GM12878 (cell line): ENCODE measurements around the gene ESRRG. TPM values are rescaled to one million over a fixed set of nuclear protein-coding genes. Genes with fewer than 3 reads are reported as not detected.

ENCODE experiments used
- ATAC-seq: fragments of 200-7000 bp; cut with Tn5 transposase; 3 replicates; pipeline ENCODE4 v1.9.1; 2020; ENCODE audit warnings: mild to moderate bottlenecking, moderate library complexity
- BruUV-seq: library from RNA; stranded (reverse); fragments of 400-500 nt; replicated peaks from 2 replicates; lab custom pipeline; 2021; lab: Mats Ljungman, UMichigan
- CTCF ChIA-PET: fragments of 300-600 bp; sonication (Branson Sonifier 250); formaldehyde crosslinking; extraction: SDS; loops from one replicate; lab custom pipeline; 2021; ENCODE audit warnings: inconsistent platforms; lab: Yijun Ruan, JAX
- POLR2A ChIA-PET: fragments of 350-600 bp; formaldehyde crosslinking; extraction: SDS; loops from one replicate; lab custom pipeline; 2021; ENCODE audit warnings: inconsistent platforms; lab: Charles Lee
- RAD21 ChIA-PET: fragments of 300-600 bp; sonication (Branson Sonifier 250); formaldehyde crosslinking; loops from one replicate; lab custom pipeline; 2023; ENCODE audit warnings: antibody characterized with exemption; ENCODE audit not compliant: unreplicated experiment; lab: Charles Lee
- SMC1A ChIA-PET: fragments of 300-600 bp; sonication (Branson Sonifier 250); formaldehyde crosslinking; loops from one replicate; lab custom pipeline; 2023; ENCODE audit not compliant: unreplicated experiment, uncharacterized antibody; lab: Charles Lee
- DNase-seq: peaks from one replicate; pipeline ENCODE4 v3.0.0-alpha.2; 2011; ENCODE audit warnings: low read depth, low spot score
- FAIRE-seq: peaks from 3 replicates; lab custom pipeline; 2011; peaks lifted over from hg19 to GRCh38; lab: Jason Lieb, UNC
- H2AFZ ChIP-seq: 2 replicates; pipeline ENCODE4 v1.6.0; 2011; ENCODE audit warnings: low read depth, low read length, control low read depth; ENCODE audit not compliant: control insufficient read depth
- H3K27ac ChIP-seq: 2 replicates; pipeline ENCODE4 v1.5.1; 2011; ENCODE audit warnings: control low read depth; ENCODE audit not compliant: control insufficient read depth, insufficient read depth
- H3K27me3 ChIP-seq, 2 experiments: replicated peaks in 1 of 2; 2 replicates each; pipeline versions ENCODE4 v1.6.0 to v1.6.1; 2011; ENCODE audit warnings: low read length in 1 of 2; ENCODE audit not compliant: control insufficient read depth in 2 of 2, insufficient read depth in 2 of 2
- H3K36me3 ChIP-seq, 2 experiments: 2 replicates each; pipeline ENCODE4 v1.5.1; 2011; ENCODE audit warnings: low read length in 1 of 2; ENCODE audit not compliant: control insufficient read depth in 2 of 2, insufficient read depth in 2 of 2
- H3K4me1 ChIP-seq: 2 replicates; pipeline ENCODE4 v1.6.1; 2011; ENCODE audit warnings: mild to moderate bottlenecking, low read length, moderate library complexity, mixed read lengths; ENCODE audit not compliant: control insufficient read depth, insufficient read depth
- H3K4me2 ChIP-seq: 2 replicates; pipeline ENCODE4 v1.6.0; 2011; ENCODE audit warnings: control low read depth; ENCODE audit not compliant: control insufficient read depth, insufficient read depth
- H3K4me3 ChIP-seq: fragments of 200-600 bp; sonication (generic); 2 replicates; pipeline ENCODE4 v1.5.1; 2016
- H3K79me2 ChIP-seq: 2 replicates; pipeline ENCODE4 v1.6.0; 2011; ENCODE audit warnings: low read length; ENCODE audit not compliant: control insufficient read depth, insufficient read depth
- H3K9ac ChIP-seq: 2 replicates; pipeline ENCODE4 v1.8.0; 2011; ENCODE audit warnings: low read length, control low read depth, mixed read lengths; ENCODE audit not compliant: control insufficient read depth, insufficient read depth
- H3K9me3 ChIP-seq: replicated peaks from 3 replicates; pipeline ENCODE4 v1.5.1; 2011; ENCODE audit warnings: mild to moderate bottlenecking, low read length; ENCODE audit not compliant: control insufficient read depth, insufficient read depth
- H4K20me1 ChIP-seq: 2 replicates; pipeline ENCODE4 v1.6.0; 2011; ENCODE audit not compliant: control insufficient read depth, insufficient read depth
- KAT2A ChIP-seq: conservative IDR thresholded peaks from 2 replicates; pipeline ENCODE4 v1.6.1; 2011; ENCODE audit warnings: low read depth, low read length; ENCODE audit not compliant: control insufficient read depth
- MTA3 ChIP-seq: IDR thresholded peaks from 2 replicates; pipeline ENCODE4 v1.6.1; 2012; ENCODE audit warnings: low read length, inconsistent platforms, borderline replicate concordance
- NR2C1 ChIP-seq: fragments of 450-650 bp; IDR thresholded peaks from 2 replicates; pipeline ENCODE4 v1.6.1; 2017; ENCODE audit warnings: antibody characterized with exemption, mild to moderate bottlenecking, moderate library complexity
- SUZ12 ChIP-seq: fragments of 200-600 bp; sonication (generic); IDR thresholded peaks from one replicate; pipeline ENCODE4 v1.6.1; 2018; ENCODE audit warnings: antibody characterized with exemption, mild to moderate bottlenecking; ENCODE audit not compliant: unreplicated experiment
- TAF1 ChIP-seq: IDR thresholded peaks from 2 replicates; pipeline ENCODE4 v1.6.1; 2011; ENCODE audit warnings: mild to moderate bottlenecking, low read depth, low read length, borderline replicate concordance
- USF1 ChIP-seq: IDR thresholded peaks from 2 replicates; pipeline ENCODE4 v1.6.1; 2011; ENCODE audit warnings: borderline replicate concordance, low read depth, mild to moderate bottlenecking, moderate library complexity, mixed read lengths, low read length; ENCODE audit not compliant: insufficient read depth; ENCODE audit errors: extremely low read length
- WGBS: methylation state at CpG from one replicate; pipeline ENCODE4 v1.1.6; 2016; ENCODE audit warnings: low lambda C conversion rate; ENCODE audit not compliant: insufficient replicate concordance, insufficient coverage; ENCODE audit errors: missing lambda C conversion rate; 5-methylcytosine and 5-hydroxymethylcytosine counted together
- in situ Hi-C: fragments of 300-500 bp; cut with MboI; formaldehyde crosslinking; loops from 9 replicates; pipeline ENCODE4 v1.14.3; 2018; ENCODE audit warnings: mixed read lengths
- intact Hi-C: fragments of 100-400 bp; cut with micrococcal nuclease; formaldehyde crosslinking; loops from one replicate; pipeline ENCODE4 v1.14.2; 2022; ENCODE audit not compliant: unreplicated experiment
- polyA plus RNA-seq, 11 experiments: library from polyadenylated mRNA; depleted of rRNA in 4 of 11; unstranded in 6 of 11; stranded (reverse) in 5 of 11; fragments of >200 nt; fragmentation: Nextera tagmentation in 4 of 11; fragmentation: Illumina TruSeq in 1 of 11; extraction: Ambion mirVana in 4 of 11; extraction: Trizol in 1 of 11; gene quantifications; 1 replicate in 1 of 11; 2 replicates in 10 of 11; pipeline versions ENCODE4 v1.2.1 to v1.2.3, GENCODE V29; 2011 to 2016; ENCODE audit warnings: inconsistent platforms in 2 of 11, missing spikeins in 2 of 11, low read depth in 1 of 11
- total RNA-seq, 4 experiments: library from RNA; depleted of rRNA in 3 of 4; stranded (reverse); fragments of >200 nt in 3 of 4; fragmentation: Illumina TruSeq in 1 of 4; extraction: Trizol in 1 of 4; gene quantifications; 2 replicates each; pipeline versions ENCODE4 v1.2.1 to v1.2.3, GENCODE V29; 2013 to 2021
- TF ChIP-seq, protein P1 (sequence below): fragments of 450-650 bp; IDR thresholded peaks from 2 replicates; pipeline ENCODE4 v1.6.1; 2017; ENCODE audit warnings: mild to moderate bottlenecking, low read depth, inconsistent platforms; ENCODE audit not compliant: poor library complexity, severe bottlenecking
- TF ChIP-seq, protein P2 (sequence below): IDR thresholded peaks from 2 replicates; pipeline ENCODE4 v1.6.1; 2011; ENCODE audit warnings: low read depth, low read length, improper control_type of control experiment, borderline replicate concordance
- TF ChIP-seq, protein P3 (sequence below): IDR thresholded peaks from 2 replicates; pipeline ENCODE4 v1.6.1; 2012; ENCODE audit warnings: mild to moderate bottlenecking, low read depth, low read length
- TF ChIP-seq, protein P4 (sequence below): IDR thresholded peaks from 2 replicates; pipeline ENCODE4 v1.6.1; 2012; ENCODE audit warnings: improper control_type of control experiment, low read depth, low read length; ENCODE audit not compliant: insufficient replicate concordance

ESRRG gene
- total and polyA plus RNA-seq, 10 of the 15 experiments (the other 5 are each of a cell fraction or from before 2014, with no cell fraction given) = 0.03 TPM; not detected in 9

DNA sequence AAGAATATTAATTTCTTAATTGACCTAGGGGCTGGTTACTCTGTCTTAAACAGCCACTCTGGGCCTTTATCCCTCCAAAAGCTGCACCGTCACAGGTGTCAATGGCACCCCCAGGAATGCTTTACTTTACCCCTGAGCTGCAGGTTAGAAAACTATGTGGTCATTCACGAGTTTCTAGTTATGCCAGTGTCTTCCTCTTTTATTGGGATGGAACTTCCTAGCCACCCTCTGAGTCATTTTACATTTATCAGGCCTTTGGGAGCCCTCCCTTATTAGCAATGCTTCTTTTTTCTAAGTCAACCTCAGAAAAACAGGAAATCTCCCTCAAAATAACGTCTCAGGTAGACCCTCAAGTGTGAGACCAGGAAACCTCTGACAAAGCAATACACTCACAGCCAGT is 240.6 kb downstream of the ESRRG start:
- ChIA-PET POLR2A (no interaction called here), RAD21 (no interaction called here), CTCF (no interaction called here), SMC1A (interaction anchor here (0.5 kb wide), 1 partner anchor 1337 kb away, joined by 3 read pairs; no protein-coding TSS in a partner anchor)
- Histone ChIP-seq H2AFZ (no peak overlapping the region), H3K79me2 (no peaks in the 10 kb centered on the region), H3K27ac (no peak overlapping the region), H3K36me3 (no peaks in the 10 kb centered on the region), H3K4me2 (no peak overlapping the region), H3K27me3 (no peaks in the 10 kb centered on the region), H4K20me1 (no peaks in the 10 kb centered on the region), H3K9me3 (no peaks in the 10 kb centered on the region), H3K9ac (no peak overlapping the region), H3K4me3 (no peak overlapping the region), H3K4me1 (no peaks in the 10 kb centered on the region)
- FAIRE-seq (no peak), ATAC-seq (no peak), DNase-seq (no peak)
- 20% methylated on average over 3 of the region's 3 CpGs for WGBS
- no TSS peak for BruUV-seq
- intact Hi-C loops (no loop called here), in situ Hi-C loops (no loop called here)
- TF ChIP-seq TAF1 (no peak), SUZ12 (no peak), USF1 (no peak), KAT2A (no peak), MTA3 (no peak), NR2C1 (no peak)
- TF ChIP-seq, protein P1, sequence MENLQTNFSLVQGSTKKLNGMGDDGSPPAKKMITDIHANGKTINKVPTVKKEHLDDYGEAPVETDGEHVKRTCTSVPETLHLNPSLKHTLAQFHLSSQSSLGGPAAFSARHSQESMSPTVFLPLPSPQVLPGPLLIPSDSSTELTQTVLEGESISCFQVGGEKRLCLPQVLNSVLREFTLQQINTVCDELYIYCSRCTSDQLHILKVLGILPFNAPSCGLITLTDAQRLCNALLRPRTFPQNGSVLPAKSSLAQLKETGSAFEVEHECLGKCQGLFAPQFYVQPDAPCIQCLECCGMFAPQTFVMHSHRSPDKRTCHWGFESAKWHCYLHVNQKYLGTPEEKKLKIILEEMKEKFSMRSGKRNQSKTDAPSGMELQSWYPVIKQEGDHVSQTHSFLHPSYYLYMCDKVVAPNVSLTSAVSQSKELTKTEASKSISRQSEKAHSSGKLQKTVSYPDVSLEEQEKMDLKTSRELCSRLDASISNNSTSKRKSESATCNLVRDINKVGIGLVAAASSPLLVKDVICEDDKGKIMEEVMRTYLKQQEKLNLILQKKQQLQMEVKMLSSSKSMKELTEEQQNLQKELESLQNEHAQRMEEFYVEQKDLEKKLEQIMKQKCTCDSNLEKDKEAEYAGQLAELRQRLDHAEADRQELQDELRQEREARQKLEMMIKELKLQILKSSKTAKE = no peak
- TF ChIP-seq, protein P2, sequence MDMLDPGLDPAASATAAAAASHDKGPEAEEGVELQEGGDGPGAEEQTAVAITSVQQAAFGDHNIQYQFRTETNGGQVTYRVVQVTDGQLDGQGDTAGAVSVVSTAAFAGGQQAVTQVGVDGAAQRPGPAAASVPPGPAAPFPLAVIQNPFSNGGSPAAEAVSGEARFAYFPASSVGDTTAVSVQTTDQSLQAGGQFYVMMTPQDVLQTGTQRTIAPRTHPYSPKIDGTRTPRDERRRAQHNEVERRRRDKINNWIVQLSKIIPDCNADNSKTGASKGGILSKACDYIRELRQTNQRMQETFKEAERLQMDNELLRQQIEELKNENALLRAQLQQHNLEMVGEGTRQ = no peak
- TF ChIP-seq, protein P3, sequence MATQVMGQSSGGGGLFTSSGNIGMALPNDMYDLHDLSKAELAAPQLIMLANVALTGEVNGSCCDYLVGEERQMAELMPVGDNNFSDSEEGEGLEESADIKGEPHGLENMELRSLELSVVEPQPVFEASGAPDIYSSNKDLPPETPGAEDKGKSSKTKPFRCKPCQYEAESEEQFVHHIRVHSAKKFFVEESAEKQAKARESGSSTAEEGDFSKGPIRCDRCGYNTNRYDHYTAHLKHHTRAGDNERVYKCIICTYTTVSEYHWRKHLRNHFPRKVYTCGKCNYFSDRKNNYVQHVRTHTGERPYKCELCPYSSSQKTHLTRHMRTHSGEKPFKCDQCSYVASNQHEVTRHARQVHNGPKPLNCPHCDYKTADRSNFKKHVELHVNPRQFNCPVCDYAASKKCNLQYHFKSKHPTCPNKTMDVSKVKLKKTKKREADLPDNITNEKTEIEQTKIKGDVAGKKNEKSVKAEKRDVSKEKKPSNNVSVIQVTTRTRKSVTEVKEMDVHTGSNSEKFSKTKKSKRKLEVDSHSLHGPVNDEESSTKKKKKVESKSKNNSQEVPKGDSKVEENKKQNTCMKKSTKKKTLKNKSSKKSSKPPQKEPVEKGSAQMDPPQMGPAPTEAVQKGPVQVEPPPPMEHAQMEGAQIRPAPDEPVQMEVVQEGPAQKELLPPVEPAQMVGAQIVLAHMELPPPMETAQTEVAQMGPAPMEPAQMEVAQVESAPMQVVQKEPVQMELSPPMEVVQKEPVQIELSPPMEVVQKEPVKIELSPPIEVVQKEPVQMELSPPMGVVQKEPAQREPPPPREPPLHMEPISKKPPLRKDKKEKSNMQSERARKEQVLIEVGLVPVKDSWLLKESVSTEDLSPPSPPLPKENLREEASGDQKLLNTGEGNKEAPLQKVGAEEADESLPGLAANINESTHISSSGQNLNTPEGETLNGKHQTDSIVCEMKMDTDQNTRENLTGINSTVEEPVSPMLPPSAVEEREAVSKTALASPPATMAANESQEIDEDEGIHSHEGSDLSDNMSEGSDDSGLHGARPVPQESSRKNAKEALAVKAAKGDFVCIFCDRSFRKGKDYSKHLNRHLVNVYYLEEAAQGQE = no peak
- TF ChIP-seq, protein P4, sequence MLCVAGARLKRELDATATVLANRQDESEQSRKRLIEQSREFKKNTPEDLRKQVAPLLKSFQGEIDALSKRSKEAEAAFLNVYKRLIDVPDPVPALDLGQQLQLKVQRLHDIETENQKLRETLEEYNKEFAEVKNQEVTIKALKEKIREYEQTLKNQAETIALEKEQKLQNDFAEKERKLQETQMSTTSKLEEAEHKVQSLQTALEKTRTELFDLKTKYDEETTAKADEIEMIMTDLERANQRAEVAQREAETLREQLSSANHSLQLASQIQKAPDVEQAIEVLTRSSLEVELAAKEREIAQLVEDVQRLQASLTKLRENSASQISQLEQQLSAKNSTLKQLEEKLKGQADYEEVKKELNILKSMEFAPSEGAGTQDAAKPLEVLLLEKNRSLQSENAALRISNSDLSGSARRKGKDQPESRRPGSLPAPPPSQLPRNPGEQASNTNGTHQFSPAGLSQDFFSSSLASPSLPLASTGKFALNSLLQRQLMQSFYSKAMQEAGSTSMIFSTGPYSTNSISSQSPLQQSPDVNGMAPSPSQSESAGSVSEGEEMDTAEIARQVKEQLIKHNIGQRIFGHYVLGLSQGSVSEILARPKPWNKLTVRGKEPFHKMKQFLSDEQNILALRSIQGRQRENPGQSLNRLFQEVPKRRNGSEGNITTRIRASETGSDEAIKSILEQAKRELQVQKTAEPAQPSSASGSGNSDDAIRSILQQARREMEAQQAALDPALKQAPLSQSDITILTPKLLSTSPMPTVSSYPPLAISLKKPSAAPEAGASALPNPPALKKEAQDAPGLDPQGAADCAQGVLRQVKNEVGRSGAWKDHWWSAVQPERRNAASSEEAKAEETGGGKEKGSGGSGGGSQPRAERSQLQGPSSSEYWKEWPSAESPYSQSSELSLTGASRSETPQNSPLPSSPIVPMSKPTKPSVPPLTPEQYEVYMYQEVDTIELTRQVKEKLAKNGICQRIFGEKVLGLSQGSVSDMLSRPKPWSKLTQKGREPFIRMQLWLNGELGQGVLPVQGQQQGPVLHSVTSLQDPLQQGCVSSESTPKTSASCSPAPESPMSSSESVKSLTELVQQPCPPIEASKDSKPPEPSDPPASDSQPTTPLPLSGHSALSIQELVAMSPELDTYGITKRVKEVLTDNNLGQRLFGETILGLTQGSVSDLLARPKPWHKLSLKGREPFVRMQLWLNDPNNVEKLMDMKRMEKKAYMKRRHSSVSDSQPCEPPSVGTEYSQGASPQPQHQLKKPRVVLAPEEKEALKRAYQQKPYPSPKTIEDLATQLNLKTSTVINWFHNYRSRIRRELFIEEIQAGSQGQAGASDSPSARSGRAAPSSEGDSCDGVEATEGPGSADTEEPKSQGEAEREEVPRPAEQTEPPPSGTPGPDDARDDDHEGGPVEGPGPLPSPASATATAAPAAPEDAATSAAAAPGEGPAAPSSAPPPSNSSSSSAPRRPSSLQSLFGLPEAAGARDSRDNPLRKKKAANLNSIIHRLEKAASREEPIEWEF = no peak
